Osteoblast (primary cell): Measurements from ENCODE around the gene USP3. TPM values are rescaled to one million over a fixed set of nuclear protein-coding genes. Genes with fewer than 3 reads are reported as not detected.

Experiments used
- DNase-seq: peaks from one replicate; pipeline ENCODE4 v3.0.0; 2011; ENCODE audit warnings: low spot score, mixed read lengths; ENCODE audit not compliant: insufficient read length; ENCODE audit errors: missing footprints
- H2AFZ ChIP-seq: 2 replicates; pipeline ENCODE4 v1.6.0; 2011; ENCODE audit warnings: mild to moderate bottlenecking, low read length
- H3K27ac ChIP-seq: 2 replicates; pipeline ENCODE4 v1.5.1; 2011; ENCODE audit warnings: mild to moderate bottlenecking, low read depth, low read length, moderate library complexity
- H3K27me3 ChIP-seq: 2 replicates; pipeline ENCODE4 v1.6.0; 2012; ENCODE audit warnings: mild to moderate bottlenecking, control low read depth, inconsistent platforms, low read length, moderate library complexity; ENCODE audit not compliant: insufficient read depth
- H3K36me3 ChIP-seq: 2 replicates; pipeline ENCODE4 v1.5.1; 2011; ENCODE audit warnings: mild to moderate bottlenecking, low read length, control low read depth, moderate library complexity; ENCODE audit not compliant: insufficient read depth
- H3K4me1 ChIP-seq: 2 replicates; pipeline ENCODE4 v1.5.1; 2011; ENCODE audit warnings: mild to moderate bottlenecking, low read length, control low read depth, moderate library complexity; ENCODE audit not compliant: insufficient read depth
- H3K4me2 ChIP-seq: 2 replicates; pipeline ENCODE4 v1.6.0; 2011; ENCODE audit warnings: mild to moderate bottlenecking, low read length; ENCODE audit not compliant: insufficient read depth
- H3K4me3 ChIP-seq: fragments of 200-600 bp; sonication (generic); 3 replicates; pipeline ENCODE4 v1.5.1; 2012; ENCODE audit warnings: mild to moderate bottlenecking, low read length, inconsistent platforms; ENCODE audit not compliant: insufficient read depth
- H3K79me2 ChIP-seq: 2 replicates; pipeline ENCODE4 v1.6.0; 2012; ENCODE audit warnings: mild to moderate bottlenecking, low read length, control low read depth, inconsistent platforms; ENCODE audit not compliant: insufficient read depth
- H3K9me3 ChIP-seq: 2 replicates; pipeline ENCODE4 v1.5.1; 2011; ENCODE audit warnings: low read depth, low read length, control low read depth
- H4K20me1 ChIP-seq: 2 replicates; pipeline ENCODE4 v1.6.0; 2012; ENCODE audit warnings: mild to moderate bottlenecking, low read length, control low read depth; ENCODE audit not compliant: insufficient read depth
- CTCF ChIP-seq: IDR thresholded peaks from 2 replicates; pipeline ENCODE4 v1.5.1; 2011; ENCODE audit warnings: mild to moderate bottlenecking, low read depth, low read length, moderate library complexity; ENCODE audit errors: extremely low read depth
- total RNA-seq: library from RNA; depleted of rRNA; stranded (reverse); fragments of >200 nt; gene quantifications from 2 replicates; pipeline ENCODE4 v1.2.3, GENCODE V29; 2012

The USP3 gene
- total RNA-seq, 1 donor, result 60.1 TPM

- Histone ChIP-seq H3K27me3 (no peaks in the 10 kb centered on the region), H3K9me3 (no peaks in the 10 kb centered on the region), H3K4me1 (peaks cover 11% of the 10 kb centered on the region), H3K4me3 (no peak overlapping the region), H4K20me1 (no peaks in the 10 kb centered on the region), H3K27ac (no peak overlapping the region), H2AFZ (no peak overlapping the region), H3K36me3 (peaks cover 16% of the 10 kb centered on the region), H3K4me2 (no peak overlapping the region), H3K79me2 (peaks cover 4% of the 10 kb centered on the region)
- peak; percentile 45 for DNase-seq
- TF ChIP-seq CTCF, result no peak
These were observed 100.6 kb downstream of the USP3 start for GRCh38 chr15:63605036-63605435.

GRCh38 chr15:63605816-63606215 lies 101.4 kb downstream of the USP3 start:
- Histone ChIP-seq H3K79me2 (no peaks in the 10 kb centered on the region), H3K9me3 (no peaks in the 10 kb centered on the region), H3K4me3 (no peak overlapping the region), H3K27ac (no peak overlapping the region), H4K20me1 (no peaks in the 10 kb centered on the region), H3K36me3 (peaks cover 16% of the 10 kb centered on the region), H3K4me1 (peaks cover 14% of the 10 kb centered on the region), H3K27me3 (no peaks in the 10 kb centered on the region), H2AFZ (no peak overlapping the region), H3K4me2 (no peak overlapping the region)
- no peak for TF ChIP-seq CTCF
- DNase-seq, result peak; percentile 59

GRCh38 chr15:63606308-63606707 lies 101.9 kb downstream of the USP3 start:
- no peak overlapping the region for H3K4me2 ChIP-seq
- H3K27ac ChIP-seq, result no peak overlapping the region
- H3K9me3 ChIP-seq, result no peaks in the 10 kb centered on the region
- DNase-seq, result no peak
- H2AFZ ChIP-seq, result no peak overlapping the region
- peaks cover 20% of the 10 kb centered on the region for H3K36me3 ChIP-seq
- no peaks in the 10 kb centered on the region for H4K20me1 ChIP-seq
- no peaks in the 10 kb centered on the region for H3K27me3 ChIP-seq
- H3K79me2 ChIP-seq, result no peaks in the 10 kb centered on the region
- H3K4me1 ChIP-seq, result peaks cover 19% of the 10 kb centered on the region
- no peak overlapping the region for H3K4me3 ChIP-seq
- no peak for TF ChIP-seq CTCF

- no peak for DNase-seq
These were observed 104.6 kb downstream of the USP3 start for GRCh38 chr15:63608989-63609388.

More at GRCh38 chr15:63608989-63609388, 104.6 kb downstream of the USP3 start:
- Histone ChIP-seq H4K20me1 (no peaks in the 10 kb centered on the region), H3K27me3 (no peaks in the 10 kb centered on the region), H3K79me2 (no peaks in the 10 kb centered on the region), H3K27ac (no peak overlapping the region), H3K4me3 (no peak overlapping the region), H3K36me3 (peaks cover 26% of the 10 kb centered on the region), H2AFZ (no peak overlapping the region), H3K9me3 (no peaks in the 10 kb centered on the region), H3K4me1 (peaks cover 13% of the 10 kb centered on the region), H3K4me2 (no peak overlapping the region)
- no peak for TF ChIP-seq CTCF
